Neural progenitor cell (in vitro differentiated cells): ENCODE measurements around the gene SLC28A1. TPM values are rescaled to one million over a fixed set of nuclear protein-coding genes. Genes with fewer than 3 reads are reported as not detected.

Source experiments
- DNase-seq: peaks from one replicate; pipeline ENCODE4 v3.0.0-alpha.2; 2016; ENCODE audit warnings: low spot score
- H2AFZ ChIP-seq: fragments of 200-600 bp; sonication (generic); replicated peaks from 2 replicates; pipeline ENCODE4 v1.6.1; 2016; ENCODE audit warnings: antibody characterized with exemption
- H3F3A ChIP-seq: fragments of 200-600 bp; sonication (generic); 2 replicates; pipeline ENCODE4 v1.6.1; 2016; ENCODE audit warnings: antibody characterized with exemption, low read depth
- H3K27ac ChIP-seq: fragments of 200-600 bp; sonication (generic); 2 replicates; pipeline ENCODE4 v1.5.1; 2016; ENCODE audit warnings: mild to moderate bottlenecking
- H3K27me3 ChIP-seq: fragments of 200-600 bp; sonication (generic); 2 replicates; pipeline ENCODE4 v1.6.1; 2016; ENCODE audit warnings: mild to moderate bottlenecking, moderate library complexity
- H3K36me3 ChIP-seq: fragments of 200-600 bp; sonication (generic); 2 replicates; pipeline ENCODE4 v1.5.1; 2016
- H3K4me1 ChIP-seq: fragments of 200-600 bp; sonication (generic); 2 replicates; pipeline ENCODE4 v1.6.1; 2016; ENCODE audit warnings: mixed run types
- H3K4me2 ChIP-seq: fragments of 200-600 bp; sonication (generic); 2 replicates; pipeline ENCODE4 v1.6.1; 2016
- H3K4me3 ChIP-seq: fragments of 200-600 bp; sonication (generic); 2 replicates; pipeline ENCODE4 v1.5.1; 2016
- H3K79me2 ChIP-seq: fragments of 200-600 bp; sonication (generic); 2 replicates; pipeline ENCODE4 v1.6.1; 2016; ENCODE audit warnings: low read depth
- H3K9ac ChIP-seq: fragments of 200-600 bp; sonication (generic); 2 replicates; pipeline ENCODE4 v1.6.1; 2016
- H3K9me3 ChIP-seq: fragments of 200-600 bp; sonication (generic); 2 replicates; pipeline ENCODE4 v1.5.1; 2016; ENCODE audit warnings: low read depth
- H4K20me1 ChIP-seq: fragments of 200-600 bp; sonication (generic); 2 replicates; pipeline ENCODE4 v1.6.1; 2016; ENCODE audit warnings: low read depth
- H3K27ac Mint-ChIP-seq: 3 replicates; pipeline ENCODE4 v1.8.0; 2021; ENCODE audit warnings: mixed read lengths
- H3K27me3 Mint-ChIP-seq: 2 replicates; pipeline ENCODE4 v1.8.0; 2022; ENCODE audit warnings: low read depth, mild to moderate bottlenecking, inconsistent platforms, moderate library complexity, mixed read lengths; ENCODE audit not compliant: insufficient read depth
- H3K36me3 Mint-ChIP-seq: 3 replicates; pipeline ENCODE4 v1.8.0; 2021; ENCODE audit warnings: mixed read lengths
- H3K4me1 Mint-ChIP-seq: 3 replicates; pipeline ENCODE4 v1.8.0; 2021; ENCODE audit warnings: mixed read lengths
- H3K4me3 Mint-ChIP-seq: 3 replicates; pipeline ENCODE4 v1.8.0; 2021; ENCODE audit warnings: mild to moderate bottlenecking, moderate library complexity, mixed read lengths
- H3K9me3 Mint-ChIP-seq: 3 replicates; pipeline ENCODE4 v1.8.0; 2020; ENCODE audit warnings: mixed read lengths
- EZH2 ChIP-seq: fragments of 200-600 bp; sonication (generic); IDR thresholded peaks from 2 replicates; pipeline ENCODE4 v1.6.1; 2017; ENCODE audit warnings: antibody characterized with exemption, mild to moderate bottlenecking, moderate library complexity
- EZH2phosphoT487 ChIP-seq: fragments of 200-600 bp; sonication (generic); IDR thresholded peaks from 2 replicates; pipeline ENCODE4 v1.6.1; 2017; ENCODE audit warnings: antibody characterized with exemption
- total RNA-seq: library from RNA; depleted of rRNA; stranded (reverse); fragments of >200 nt; gene quantifications from 2 replicates; pipeline ENCODE4 v1.2.3, GENCODE V29; 2015; ENCODE audit warnings: low replicate concordance
- TF ChIP-seq, protein P1 (sequence below): fragments of 200-600 bp; sonication (generic); IDR thresholded peaks from 2 replicates; pipeline ENCODE4 v1.5.1; 2017; ENCODE audit warnings: antibody characterized with exemption, mild to moderate bottlenecking

The SLC28A1 gene
- total RNA-seq, 1 donor from 2014 or later, result not detected

DNA sequence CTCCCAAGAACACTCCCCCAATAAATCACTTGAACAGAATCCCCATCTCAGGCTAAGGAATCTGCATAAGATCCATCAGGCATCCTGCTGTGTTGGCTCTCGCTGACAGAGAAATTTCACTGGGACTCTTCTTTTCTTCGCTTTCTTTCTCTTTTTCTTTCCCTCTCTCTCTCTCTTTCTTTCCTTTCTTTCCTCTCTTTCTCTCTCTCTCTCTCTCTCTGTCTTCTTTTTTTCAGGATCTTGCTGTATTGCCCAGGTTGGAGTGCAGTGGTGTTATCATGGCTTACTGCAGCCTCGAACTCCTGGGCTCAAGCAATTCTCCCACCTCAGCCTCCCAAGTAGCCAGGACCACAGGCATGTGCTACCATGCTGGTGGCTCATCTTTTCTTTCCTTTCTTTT, 4.5 kb upstream of the SLC28A1 start:
- Mint-ChIP-seq H3K27me3 (peaks cover 10% of the 10 kb centered on the region), H3K4me1 (peaks cover 9% of the 10 kb centered on the region), H3K4me3 (no peak overlapping the region), H3K9me3 (no peaks in the 10 kb centered on the region), H3K36me3 (no peaks in the 10 kb centered on the region), H3K27ac (no peak overlapping the region)
- Histone ChIP-seq H3F3A (no peaks in the 10 kb centered on the region), H3K27me3 (no peaks in the 10 kb centered on the region), H3K4me3 (no peak overlapping the region), H3K36me3 (no peaks in the 10 kb centered on the region), H4K20me1 (no peaks in the 10 kb centered on the region), H3K9ac (no peak overlapping the region), H3K9me3 (no peaks in the 10 kb centered on the region), H3K79me2 (no peaks in the 10 kb centered on the region), H3K4me2 (no peak overlapping the region), H3K4me1 (no peaks in the 10 kb centered on the region), H2AFZ (no peak overlapping the region), H3K27ac (no peak overlapping the region)
- no peak for DNase-seq
- TF ChIP-seq, protein P1, sequence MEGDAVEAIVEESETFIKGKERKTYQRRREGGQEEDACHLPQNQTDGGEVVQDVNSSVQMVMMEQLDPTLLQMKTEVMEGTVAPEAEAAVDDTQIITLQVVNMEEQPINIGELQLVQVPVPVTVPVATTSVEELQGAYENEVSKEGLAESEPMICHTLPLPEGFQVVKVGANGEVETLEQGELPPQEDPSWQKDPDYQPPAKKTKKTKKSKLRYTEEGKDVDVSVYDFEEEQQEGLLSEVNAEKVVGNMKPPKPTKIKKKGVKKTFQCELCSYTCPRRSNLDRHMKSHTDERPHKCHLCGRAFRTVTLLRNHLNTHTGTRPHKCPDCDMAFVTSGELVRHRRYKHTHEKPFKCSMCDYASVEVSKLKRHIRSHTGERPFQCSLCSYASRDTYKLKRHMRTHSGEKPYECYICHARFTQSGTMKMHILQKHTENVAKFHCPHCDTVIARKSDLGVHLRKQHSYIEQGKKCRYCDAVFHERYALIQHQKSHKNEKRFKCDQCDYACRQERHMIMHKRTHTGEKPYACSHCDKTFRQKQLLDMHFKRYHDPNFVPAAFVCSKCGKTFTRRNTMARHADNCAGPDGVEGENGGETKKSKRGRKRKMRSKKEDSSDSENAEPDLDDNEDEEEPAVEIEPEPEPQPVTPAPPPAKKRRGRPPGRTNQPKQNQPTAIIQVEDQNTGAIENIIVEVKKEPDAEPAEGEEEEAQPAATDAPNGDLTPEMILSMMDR, result no peak
- no peak for TF ChIP-seq EZH2phosphoT487
- no peak for TF ChIP-seq EZH2

DNA sequence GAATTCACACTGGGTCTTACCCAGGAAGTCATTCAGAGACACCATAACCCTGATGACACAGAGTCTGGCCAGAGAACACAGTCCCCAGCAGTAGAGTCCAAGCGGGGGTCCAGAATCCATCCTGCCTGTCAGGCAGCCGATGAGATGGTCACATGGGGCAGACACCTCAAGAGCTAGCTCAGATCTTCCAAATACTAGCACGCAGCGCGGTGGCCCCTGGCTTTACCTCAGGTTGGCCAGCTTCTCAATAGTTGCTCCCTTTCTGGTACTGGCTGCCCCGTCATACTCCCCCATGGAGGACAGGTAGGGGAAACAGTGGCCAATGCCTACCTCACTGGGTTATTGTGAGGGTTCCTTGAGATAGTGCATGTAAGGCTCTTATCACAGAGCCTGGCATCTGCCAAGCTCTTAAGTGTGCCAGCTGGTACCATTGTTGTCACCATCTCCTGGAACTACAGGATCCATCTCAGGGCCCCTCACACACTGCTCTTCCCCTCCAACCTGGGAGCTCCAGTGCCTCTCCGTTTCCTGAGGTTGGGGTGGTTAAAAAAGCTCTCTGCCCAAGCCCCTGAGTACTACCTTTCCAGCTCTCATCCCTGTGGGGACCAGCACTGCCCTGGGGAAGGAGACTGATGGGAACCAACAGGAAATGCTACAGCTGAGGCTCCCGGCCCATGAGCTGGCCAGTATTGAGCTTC, 3.5 kb upstream of the SLC28A1 start:
- Mint-ChIP-seq H3K36me3 (no peaks in the 10 kb centered on the region), H3K27me3 (peaks cover 10% of the 10 kb centered on the region), H3K4me1 (peaks cover 5% of the 10 kb centered on the region), H3K4me3 (no peak overlapping the region), H3K27ac (no peak overlapping the region), H3K9me3 (no peaks in the 10 kb centered on the region)
- no peaks in the 10 kb centered on the region for H3K36me3 ChIP-seq
- no peak overlapping the region for H3K27ac ChIP-seq
- no peaks in the 10 kb centered on the region for H3K9me3 ChIP-seq
- no peak overlapping the region for H3K9ac ChIP-seq
- no peak for DNase-seq
- no peak overlapping the region for H3K4me2 ChIP-seq
- TF ChIP-seq, protein P1, result no peak
- no peak for TF ChIP-seq EZH2
- no peak for TF ChIP-seq EZH2phosphoT487
- no peaks in the 10 kb centered on the region for H3F3A ChIP-seq
- H3K4me1 ChIP-seq, result no peaks in the 10 kb centered on the region
- no peaks in the 10 kb centered on the region for H3K79me2 ChIP-seq
- no peak overlapping the region for H3K4me3 ChIP-seq
- H2AFZ ChIP-seq, result no peak overlapping the region
- no peaks in the 10 kb centered on the region for H4K20me1 ChIP-seq
- H3K27me3 ChIP-seq, result no peaks in the 10 kb centered on the region

DNA sequence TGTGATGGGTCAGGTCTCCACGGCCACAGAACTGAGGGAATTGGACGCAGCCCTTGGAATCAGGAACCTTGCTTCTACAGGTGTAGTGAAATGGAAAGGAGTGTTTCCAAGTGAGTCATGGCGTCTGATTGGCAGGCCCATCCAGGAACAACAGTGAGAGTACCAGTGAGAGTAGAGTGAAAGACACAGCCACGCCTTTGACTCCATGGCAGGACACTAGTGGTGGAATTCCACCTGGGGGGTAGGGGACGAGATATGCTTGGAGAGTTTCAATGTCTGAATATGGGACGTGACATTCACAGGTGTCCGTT, 3.0 kb upstream of the SLC28A1 start:
- H3K9ac ChIP-seq, result no peak overlapping the region
- H3K79me2 ChIP-seq, result no peaks in the 10 kb centered on the region
- no peaks in the 10 kb centered on the region for H3K36me3 Mint-ChIP-seq
- H3K9me3 Mint-ChIP-seq, result no peaks in the 10 kb centered on the region
- no peaks in the 10 kb centered on the region for H3K9me3 ChIP-seq
- no peak overlapping the region for H2AFZ ChIP-seq
- H4K20me1 ChIP-seq, result no peaks in the 10 kb centered on the region
- peaks cover 5% of the 10 kb centered on the region for H3K4me1 Mint-ChIP-seq
- TF ChIP-seq EZH2, result no peak
- no peak overlapping the region for H3K4me2 ChIP-seq
- H3F3A ChIP-seq, result no peaks in the 10 kb centered on the region
- H3K36me3 ChIP-seq, result no peaks in the 10 kb centered on the region
- H3K4me3 Mint-ChIP-seq, result no peak overlapping the region
- DNase-seq, result no peak
- no peak overlapping the region for H3K27ac ChIP-seq
- no peaks in the 10 kb centered on the region for H3K27me3 ChIP-seq
- no peak overlapping the region for H3K27ac Mint-ChIP-seq
- peaks cover 10% of the 10 kb centered on the region for H3K27me3 Mint-ChIP-seq
- H3K4me3 ChIP-seq, result no peak overlapping the region
- H3K4me1 ChIP-seq, result no peaks in the 10 kb centered on the region

DNA sequence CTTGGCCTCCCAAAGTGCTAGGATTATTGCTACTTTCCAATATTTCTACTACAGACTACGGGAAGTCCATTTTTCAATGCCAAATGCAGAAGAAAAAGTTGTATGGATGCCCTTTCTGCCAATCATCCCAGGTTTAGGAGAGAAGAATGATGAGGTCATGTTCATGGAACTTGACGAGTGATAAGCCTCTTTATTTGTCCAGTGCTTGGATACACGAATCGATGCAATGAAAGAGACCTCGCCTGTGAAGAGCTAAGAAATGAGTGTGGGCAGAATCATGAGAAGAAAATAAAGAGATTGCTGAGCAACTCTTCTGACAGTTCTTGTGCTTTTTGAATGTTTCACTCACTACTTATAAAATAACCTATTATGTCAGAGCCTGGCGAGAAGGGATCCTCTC, 996 bp upstream of the SLC28A1 start:
- no peak overlapping the region for H3K27ac ChIP-seq
- H3K36me3 Mint-ChIP-seq, result no peaks in the 10 kb centered on the region
- H3F3A ChIP-seq, result no peaks in the 10 kb centered on the region
- no peaks in the 10 kb centered on the region for H3K9me3 Mint-ChIP-seq
- H3K4me3 ChIP-seq, result no peak overlapping the region
- no peaks in the 10 kb centered on the region for H3K36me3 ChIP-seq
- no peak for DNase-seq
- H4K20me1 ChIP-seq, result no peaks in the 10 kb centered on the region
- H3K4me2 ChIP-seq, result no peak overlapping the region
- H3K27ac Mint-ChIP-seq, result no peak overlapping the region
- peaks cover 3% of the 10 kb centered on the region for H3K4me1 Mint-ChIP-seq
- H3K9me3 ChIP-seq, result no peaks in the 10 kb centered on the region
- no peaks in the 10 kb centered on the region for H3K27me3 ChIP-seq
- H3K79me2 ChIP-seq, result no peaks in the 10 kb centered on the region
- TF ChIP-seq, protein P1, result no peak
- TF ChIP-seq EZH2 (no peak), EZH2phosphoT487 (no peak)
- no peak overlapping the region for H3K4me3 Mint-ChIP-seq
- no peaks in the 10 kb centered on the region for H3K4me1 ChIP-seq
- no peak overlapping the region for H3K9ac ChIP-seq
- no peak overlapping the region for H2AFZ ChIP-seq
- peaks cover 10% of the 10 kb centered on the region for H3K27me3 Mint-ChIP-seq
